Hindlimb muscle (tissue), 1 donor: ENCODE measurements around the gene NAALADL2. TPM values are rescaled to one million over a fixed set of nuclear protein-coding genes. Genes with fewer than 3 reads are reported as not detected.
"Not testable (repeated sequence)": the region's sequence is repeated elsewhere in the genome, so short reads cannot be mapped to it uniquely, and the experiment has no call there.

Experiments used
- DNase-seq: peaks from one replicate; pipeline ENCODE4 v3.0.0-alpha.2; 2013
- polyA plus RNA-seq: library from polyadenylated mRNA; unstranded; fragments of 120-200 nt; gene quantifications from one replicate; pipeline ENCODE4 v1.2.1, GENCODE V29; 2013; ENCODE audit not compliant: insufficient read length

The NAALADL2 gene
- polyA plus RNA-seq, 1 donor: 5.5 TPM

- no peak for DNase-seq
Measured at GRCh38 chr3:175511219-175511785, 652.2 kb downstream of the NAALADL2 start.

- no peak for DNase-seq
Measured at GRCh38 chr3:175512700-175513099, 653.6 kb downstream of the NAALADL2 start.

DNA sequence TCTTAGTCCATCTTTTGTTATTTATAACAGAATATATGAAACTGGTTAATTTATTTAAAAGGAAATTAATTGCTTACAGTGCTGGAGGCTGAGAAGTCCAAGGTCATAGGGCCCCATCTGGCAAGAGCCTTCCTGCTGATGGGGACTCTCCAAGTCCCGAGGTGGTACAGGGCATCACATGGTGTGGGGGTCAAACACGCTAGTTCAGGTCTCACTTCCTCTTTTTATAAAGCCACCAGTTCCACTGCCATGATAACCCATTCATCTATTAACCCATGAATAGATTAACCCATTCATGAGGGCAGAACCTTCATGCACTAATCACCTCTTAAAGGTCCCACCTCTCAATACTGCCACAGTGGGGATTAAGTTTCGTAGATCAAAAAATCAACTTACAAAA is 659.3 kb downstream of the NAALADL2 start:
- DNase-seq: no peak

- peak; percentile 11 for DNase-seq
Measured at GRCh38 chr3:175521406-175521805, 662.3 kb downstream of the NAALADL2 start.

DNA sequence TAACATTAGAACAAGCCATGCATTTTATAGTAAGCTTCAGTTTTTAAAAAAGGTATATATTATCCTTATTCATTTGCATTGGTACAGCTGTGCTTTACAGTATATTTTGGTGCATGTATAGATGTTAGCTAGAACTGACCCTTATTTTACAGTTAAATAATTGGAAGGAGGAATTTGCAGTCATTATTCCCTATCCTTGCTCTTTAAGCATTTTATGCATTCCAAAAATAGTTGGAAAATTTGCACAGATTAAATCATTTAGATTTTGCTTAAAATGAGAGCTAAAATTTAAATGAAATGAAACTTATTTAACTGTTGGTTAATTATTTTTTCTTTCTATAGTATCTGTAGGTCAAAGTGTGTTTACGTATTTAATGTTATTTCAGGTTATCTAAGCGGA is 667.1 kb downstream of the NAALADL2 start:
- DNase-seq: no peak

DNA sequence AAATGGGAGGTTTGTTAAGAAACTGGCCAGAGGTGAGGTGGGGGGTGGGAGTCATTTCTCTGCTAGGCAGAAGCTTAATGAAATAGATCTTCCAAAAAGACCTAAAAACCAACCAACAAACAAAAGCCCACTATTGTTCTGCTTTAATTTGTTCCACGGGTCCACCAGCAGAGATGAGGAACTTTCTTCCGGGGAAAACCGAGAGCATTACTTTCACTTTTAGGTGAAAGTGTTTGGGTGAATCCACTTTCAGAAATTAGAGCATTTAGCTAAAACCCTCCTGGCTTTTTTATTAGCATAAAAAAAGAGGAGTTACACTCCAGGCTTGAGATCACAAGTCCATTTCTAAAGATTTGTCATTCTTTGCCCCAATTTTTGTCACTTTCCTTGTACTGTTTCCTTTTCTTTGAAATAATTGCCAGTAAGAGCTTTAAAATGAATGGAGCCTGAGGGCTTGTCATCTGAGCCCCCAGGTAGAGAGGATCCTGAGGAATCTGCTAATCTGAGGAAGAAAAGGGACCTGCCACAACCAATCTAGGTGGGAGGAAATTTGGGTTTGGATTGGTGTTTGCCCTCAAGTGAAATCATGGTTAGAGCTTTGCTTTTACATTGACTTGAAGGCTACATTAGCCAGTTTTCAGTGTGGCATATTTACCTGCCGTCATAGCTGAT is 667.6 kb downstream of the NAALADL2 start:
- peak; percentile 6 for DNase-seq

DNA sequence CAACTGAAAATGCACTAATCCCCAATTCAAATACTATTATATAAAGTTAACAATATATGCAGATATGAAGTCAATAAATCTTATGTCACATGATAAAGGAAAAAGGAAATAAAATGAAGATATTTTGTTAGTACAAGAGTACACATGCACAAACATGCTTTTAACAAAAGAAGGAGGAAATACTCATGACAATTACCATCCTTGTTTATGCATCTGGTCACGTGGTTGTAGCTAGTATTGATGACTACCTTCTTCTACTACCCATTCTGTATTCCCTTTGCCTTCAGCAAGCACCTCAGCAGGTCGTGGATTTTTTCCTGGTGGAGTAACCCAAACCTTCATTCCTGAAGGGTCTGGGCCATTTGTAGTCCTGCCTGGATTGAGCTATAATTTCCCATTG is 669.6 kb downstream of the NAALADL2 start:
- not testable (repeated sequence) for DNase-seq

DNA sequence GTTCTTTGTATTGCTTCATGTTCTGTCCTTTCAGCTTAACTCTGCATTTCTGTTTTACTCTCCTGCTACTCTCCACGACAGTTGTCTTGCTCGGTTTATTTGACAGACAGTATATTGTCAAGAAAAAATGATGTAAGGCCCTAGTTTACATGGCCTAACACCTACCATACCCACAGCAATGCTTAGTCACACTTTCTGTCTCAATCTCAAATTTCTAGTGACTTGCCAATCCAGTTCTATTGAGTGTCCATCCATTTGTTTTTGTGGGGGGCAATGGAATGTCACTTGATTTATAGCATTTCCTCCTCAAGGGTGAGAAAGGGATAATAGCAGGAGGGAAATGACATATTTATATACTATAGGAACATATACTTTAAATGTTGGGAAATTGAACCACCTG is 676.2 kb downstream of the NAALADL2 start:
- DNase-seq: no peak

DNA sequence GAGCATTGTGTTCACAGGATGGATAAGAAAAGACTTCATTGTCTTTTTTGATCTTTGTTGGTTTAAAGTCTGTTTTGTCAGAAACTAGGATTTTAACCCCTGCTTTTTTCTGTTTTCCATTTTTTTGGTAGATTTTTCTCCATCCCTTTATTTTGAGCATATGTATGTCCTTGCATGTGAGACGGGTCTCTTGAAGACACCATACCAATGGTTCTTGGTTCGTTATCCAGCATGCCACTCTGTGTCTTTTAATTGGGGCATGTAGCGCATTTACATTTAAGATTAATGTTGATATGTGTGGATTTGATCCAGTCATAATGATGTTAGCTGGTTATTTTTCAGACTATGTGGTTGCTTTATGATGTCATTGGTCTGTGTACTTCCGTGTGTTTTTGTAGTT is 687.0 kb downstream of the NAALADL2 start:
- no peak for DNase-seq

- no peak for DNase-seq
Measured at GRCh38 chr3:175552929-175553328, 693.8 kb downstream of the NAALADL2 start.

GRCh38 chr3:175554801-175555200 is 695.7 kb downstream of the NAALADL2 start:
- peak; percentile 10 for DNase-seq

DNA sequence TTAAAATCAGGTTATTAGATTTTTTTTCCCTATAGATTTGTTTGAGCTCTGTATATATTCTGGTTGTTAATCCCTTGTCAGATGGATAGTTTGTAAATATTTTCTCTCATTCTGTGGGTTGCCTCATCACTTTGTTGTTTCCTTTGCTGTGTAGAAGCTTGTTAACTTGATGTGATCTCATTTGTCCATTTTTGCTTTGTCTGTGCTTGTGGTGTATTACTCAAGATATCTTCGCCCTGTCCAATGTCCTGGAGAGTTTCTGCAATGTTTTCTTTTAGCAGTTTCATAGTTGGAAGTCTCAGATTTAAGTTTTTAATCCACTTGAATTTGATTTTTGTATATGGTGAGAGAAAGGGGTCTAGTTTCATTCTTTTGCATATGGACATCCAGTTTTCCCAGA is 699.1 kb downstream of the NAALADL2 start:
- no peak for DNase-seq

DNA sequence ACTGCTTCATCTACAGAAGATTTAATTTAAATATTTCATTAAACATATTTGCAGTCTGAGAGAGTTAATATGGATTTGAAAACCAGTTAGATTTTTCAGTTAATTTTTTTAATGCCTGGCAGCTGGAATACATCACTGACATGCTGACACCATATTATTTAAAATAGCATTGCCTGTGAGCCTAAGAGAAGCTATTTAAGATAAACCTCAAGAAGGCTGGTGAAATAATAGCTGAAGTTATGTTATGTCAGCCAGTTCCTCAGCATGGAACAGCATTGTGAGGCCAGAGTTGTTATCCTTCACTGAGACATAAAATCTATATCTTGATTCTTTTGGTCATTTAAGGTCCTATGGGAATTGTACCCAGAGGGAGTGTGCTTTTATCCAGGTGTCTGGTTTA is 705.2 kb downstream of the NAALADL2 start:
- no peak for DNase-seq

GRCh38 chr3:175571096-175571495 is 712.0 kb downstream of the NAALADL2 start:
- no peak for DNase-seq

- no peak for DNase-seq
Measured at GRCh38 chr3:175573226-175573625, 714.1 kb downstream of the NAALADL2 start.

DNA sequence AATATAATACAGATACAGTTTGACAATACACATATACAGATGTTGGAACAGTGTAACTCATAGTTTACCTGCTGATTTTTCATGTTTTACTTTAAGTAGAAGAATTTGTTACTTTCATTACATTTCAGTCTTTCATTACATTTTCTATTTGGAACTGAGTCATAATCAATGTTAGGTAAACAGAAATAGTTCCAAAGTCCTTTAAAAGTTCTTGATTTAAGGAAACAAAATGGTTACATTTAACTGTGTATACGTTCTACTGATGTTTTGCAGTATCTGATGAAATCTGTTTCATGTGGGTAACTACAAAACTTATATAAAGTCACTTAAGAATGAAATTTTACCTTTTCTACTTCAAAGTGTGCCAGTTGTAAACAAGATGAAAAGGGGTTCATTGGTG is 721.2 kb downstream of the NAALADL2 start:
- no peak for DNase-seq

GRCh38 chr3:175585898-175586297 is 726.8 kb downstream of the NAALADL2 start:
- DNase-seq: no peak

GRCh38 chr3:175590745-175591144 is 731.6 kb downstream of the NAALADL2 start:
- DNase-seq: no peak

GRCh38 chr3:175591375-175591774 is 732.2 kb downstream of the NAALADL2 start:
- DNase-seq: no peak

DNA sequence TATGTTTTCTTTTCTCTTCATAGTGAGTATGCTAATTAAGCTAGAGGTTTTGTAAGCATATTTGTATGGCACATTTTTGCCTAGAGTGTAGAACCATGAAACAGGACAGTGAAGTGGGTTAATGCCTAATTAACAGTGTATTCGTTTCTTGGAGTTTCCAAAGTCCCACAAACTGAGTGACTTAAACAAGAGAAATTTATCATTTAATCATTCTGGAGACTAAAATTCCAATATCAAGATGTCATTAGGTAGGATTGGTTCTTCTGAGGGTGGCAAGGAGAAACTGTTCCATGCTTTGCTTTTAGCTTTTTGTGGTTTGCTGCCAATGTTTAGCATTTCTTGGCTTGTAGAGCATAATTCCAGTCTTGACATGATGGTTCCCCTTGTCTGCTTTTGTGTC is 734.2 kb downstream of the NAALADL2 start:
- DNase-seq: no peak

- no peak for DNase-seq
Measured at GRCh38 chr3:175598740-175599139, 739.6 kb downstream of the NAALADL2 start.

GRCh38 chr3:175601521-175601920 is 742.4 kb downstream of the NAALADL2 start:
- DNase-seq: no peak

- DNase-seq: no peak
Measured at GRCh38 chr3:175605851-175606250, 746.7 kb downstream of the NAALADL2 start.

GRCh38 chr3:175606650-175607318 is 747.6 kb downstream of the NAALADL2 start:
- no peak for DNase-seq
